Fibroblast of the conjunctiva (primary cell): ENCODE data around the gene TMEM14A.

ENCODE experiments used
- DNase-seq: peaks from one replicate; pipeline ENCODE4 v3.0.0-alpha.2; 2010; ENCODE audit warnings: low read depth

The TMEM14A gene

GRCh38 chr6:52736145-52736544 is 65.2 kb downstream of the TMEM14A start:
- DNase-seq: no peak
